T-cell (primary cell): Measurements from ENCODE around the gene MLEC. TPM values are rescaled to one million over a fixed set of nuclear protein-coding genes. Genes with fewer than 3 reads are reported as not detected.
A peak's percentile ranks its signal among the peaks of the same experiment; 100 is the strongest.

Experiments
- ATAC-seq, 4 experiments: fragments of 200-7000 bp in 3 of 4; fragments of 150-1000 bp in 1 of 4; cut with Tn5 transposase; replicated peaks in 1 of 4; 1 replicate in 3 of 4; 2 replicates in 1 of 4; pipeline ENCODE4 v1.10.0; 2021; ENCODE audit warnings: moderate library complexity in 3 of 4, mild to moderate bottlenecking in 2 of 4, moderate number of reproducible peaks in 1 of 4
- CTCF ChIA-PET, 2 donors: fragments of 300-600 bp; sonication (Branson Sonifier 250); formaldehyde crosslinking; loops; one replicate each; lab custom pipeline; 2022; ENCODE audit warnings: antibody characterized with exemption in 2 of 2; lab: Charles Lee
- POLR2A ChIA-PET, 2 donors: fragments of 300-600 bp; sonication (Branson Sonifier 250); formaldehyde crosslinking; loops; one replicate each; lab custom pipeline; 2022; ENCODE audit warnings: antibody characterized with exemption in 2 of 2; lab: Charles Lee
- DNase-seq, 35 experiments: peaks; one replicate each; pipeline versions ENCODE4 v3.0.0 to v3.0.0-alpha.2; 2013 to 2023
- H3K27ac ChIP-seq: one replicate; pipeline ENCODE4 v1.5.1; 2013; ENCODE audit warnings: low read length
- H3K27me3 ChIP-seq, 2 experiments: replicated peaks in 1 of 2; 1 replicate in 1 of 2; 2 replicates in 1 of 2; pipeline versions ENCODE4 v1.6.1 to v1.7.0; 2013; ENCODE audit warnings: low read length in 1 of 2, mixed read lengths in 1 of 2; ENCODE audit not compliant: control insufficient read depth in 2 of 2, insufficient read depth in 2 of 2; ENCODE audit errors: extremely low read depth in 1 of 2
- H3K36me3 ChIP-seq, 2 donors: 1 replicate in 1 of 2; 2 replicates in 1 of 2; pipeline versions ENCODE4 v1.6.1 to v1.7.0; 2013; ENCODE audit warnings: low read length in 1 of 2; ENCODE audit not compliant: control insufficient read depth in 2 of 2, insufficient read depth in 1 of 2; ENCODE audit errors: extremely low read depth in 1 of 2
- H3K4me1 ChIP-seq, 2 experiments: 1 replicate in 1 of 2; 2 replicates in 1 of 2; pipeline versions ENCODE4 v1.6.1 to v1.7.0; 2013; ENCODE audit warnings: low read length in 2 of 2, mixed read lengths in 1 of 2; ENCODE audit not compliant: insufficient read depth in 2 of 2, control insufficient read depth in 1 of 2; ENCODE audit errors: extremely low read depth in 1 of 2
- H3K4me3 ChIP-seq, 2 donors: 1 replicate in 1 of 2; 2 replicates in 1 of 2; pipeline versions ENCODE4 v1.5.1 to v1.7.0; 2013; ENCODE audit warnings: mild to moderate bottlenecking in 2 of 2, low read length in 1 of 2, moderate library complexity in 1 of 2; ENCODE audit not compliant: control insufficient read depth in 1 of 2; ENCODE audit errors: extremely low read depth in 1 of 2
- H3K9me3 ChIP-seq: 2 replicates; pipeline ENCODE4 v1.7.0; 2013
- H3K27ac Mint-ChIP-seq, 2 donors: one replicate each; pipeline ENCODE4 v1.8.0; 2020 to 2021; ENCODE audit warnings: mild to moderate bottlenecking in 2 of 2, mixed read lengths in 2 of 2
- H3K27me3 Mint-ChIP-seq, 2 donors: one replicate each; pipeline ENCODE4 v1.8.0; 2021 to 2022; ENCODE audit warnings: mixed read lengths in 2 of 2
- H3K36me3 Mint-ChIP-seq: one replicate; pipeline ENCODE4 v1.8.0; 2021; ENCODE audit warnings: mixed read lengths
- H3K4me1 Mint-ChIP-seq, 3 donors: one replicate each; pipeline ENCODE4 v1.8.0; 2020 to 2022; ENCODE audit warnings: mixed read lengths in 3 of 3, mild to moderate bottlenecking in 1 of 3
- H3K4me3 Mint-ChIP-seq, 3 donors: one replicate each; pipeline ENCODE4 v1.8.0; 2020 to 2022; ENCODE audit warnings: mild to moderate bottlenecking in 3 of 3, mixed read lengths in 3 of 3, moderate library complexity in 3 of 3
- H3K9me3 Mint-ChIP-seq, 3 donors: one replicate each; pipeline ENCODE4 v1.8.0; 2020 to 2022; ENCODE audit warnings: mixed read lengths in 3 of 3
- WGBS: methylation state at CpG from one replicate; pipeline ENCODE4 v1.1.5; 2013; ENCODE audit warnings: missing lambda C conversion rate; ENCODE audit not compliant: insufficient coverage; 5-methylcytosine and 5-hydroxymethylcytosine counted together
- total RNA-seq, 35 experiments: library from RNA in 6 of 35; stranded (reverse) in 6 of 35; fragments of 120-200 nt in 1 of 35; gene quantifications; one replicate each; pipeline versions ENCODE4 v1.2.1 to v1.2.4 and lab custom pipeline; 2013 to 2026

MLEC gene
- total RNA-seq, 5 donors from 2014 or later (not counting 1 experiment from before 2014, with no cell fraction given), result 26.3 to 61.3 (median 55.3) TPM

GRCh38 chr12:120711411-120711810, 24.5 kb downstream of the MLEC start:
- Mint-ChIP-seq H3K4me1 (peaks cover 34 to 45% (median 41%) of the 10 kb centered on the region in 3 donors), H3K27me3 (no peaks in the 10 kb centered on the region)
- peaks cover 0 to 13% of the 10 kb centered on the region in 2 donors for H3K36me3 ChIP-seq

GRCh38 chr12:120712610-120713009, 25.7 kb downstream of the MLEC start:
- no peaks in the 10 kb centered on the region for H3K9me3 Mint-ChIP-seq
- H3K27me3 ChIP-seq, result no peaks in the 10 kb centered on the region
- H3K27ac ChIP-seq, result no peak overlapping the region
- peaks cover 34 to 45% (median 42%) of the 10 kb centered on the region in 3 donors for H3K4me1 Mint-ChIP-seq
- peak overlapping the region; percentile 31 to 90 (median 88) for H3K4me3 Mint-ChIP-seq
- H3K4me1 ChIP-seq, result peaks cover 5 to 23% of the 10 kb centered on the region in 2 experiments
- CTCF ChIA-PET, result interaction anchor here in 1 of 2 donors (1.2 kb wide), 1 partner anchor 66 kb away, joined by 3 read pairs; no protein-coding TSS in a partner anchor
- no CpG with 5 or more reads among the region's 6 CpGs for WGBS
- no peak for DNase-seq
- H3K27ac Mint-ChIP-seq, result peak overlapping the region; percentile 66 to 90
- H3K4me3 ChIP-seq, result no peak overlapping the region
- POLR2A ChIA-PET, result no interaction called here
- peaks cover 19% of the 10 kb centered on the region for H3K36me3 Mint-ChIP-seq
- H3K9me3 ChIP-seq, result no peaks in the 10 kb centered on the region
- H3K36me3 ChIP-seq, result peaks cover 5 to 22% of the 10 kb centered on the region in 2 donors
- H3K27me3 Mint-ChIP-seq, result no peaks in the 10 kb centered on the region
- no peak for ATAC-seq

More at GRCh38 chr12:120711411-120711810, 24.5 kb downstream of the MLEC start:
- ChIA-PET CTCF (interaction anchor here (0.6 to 3.2 kb wide), 7 partner anchors 61 to 1126 kb away, joined by 3 to 13 read pairs (median 3); partner anchors contain the start of gene POP5 (in 1 of the 2)), POLR2A (interaction anchor here in 1 of 2 donors (0.7 kb wide), 1 partner anchor 14 kb away, joined by 3 read pairs; no protein-coding TSS in a partner anchor)
- Histone ChIP-seq H3K4me3 (peak overlapping the region; percentile 62 to 89), H3K27me3 (no peaks in the 10 kb centered on the region), H3K4me1 (peaks cover 5 to 23% of the 10 kb centered on the region in 2 experiments), H3K9me3 (no peaks in the 10 kb centered on the region), H3K27ac (no peak overlapping the region)
- H3K27ac Mint-ChIP-seq, result peak overlapping the region; percentile 81 to 90
- no peak for DNase-seq
- H3K36me3 Mint-ChIP-seq, result peaks cover 11% of the 10 kb centered on the region
- no peak for ATAC-seq
- 29% methylated on average over 5 of the region's 6 CpGs for WGBS
- peak overlapping the region; percentile 87 to 90 (median 88) for H3K4me3 Mint-ChIP-seq
- H3K9me3 Mint-ChIP-seq, result no peaks in the 10 kb centered on the region

- ChIA-PET POLR2A (interaction anchor here in 1 of 2 donors (0.7 kb wide), 1 partner anchor 404 kb away, joined by 4 read pairs; no protein-coding TSS in a partner anchor), CTCF (interaction anchor here (0.6 to 1.2 kb wide), 4 partner anchors 131 to 233 kb away, joined by 3 to 4 read pairs (median 3); partner anchors contain the start of gene POP5 (in 1 of the 2))
- Mint-ChIP-seq H3K4me3 (no peak overlapping the region), H3K27me3 (no peaks in the 10 kb centered on the region), H3K9me3 (no peaks in the 10 kb centered on the region), H3K4me1 (peaks cover 34 to 50% (median 48%) of the 10 kb centered on the region in 3 donors), H3K36me3 (peaks cover 28% of the 10 kb centered on the region), H3K27ac (peak overlapping the region; percentile 62 to 73)
- ATAC-seq, result peak; percentile 54 to 61 (median 58)
- H3K4me3 ChIP-seq, result no peak overlapping the region
- 44% methylated on average over 2 of the region's 4 CpGs for WGBS
- H3K4me1 ChIP-seq, result peaks cover 5 to 23% of the 10 kb centered on the region in 2 experiments
- H3K27me3 ChIP-seq, result no peaks in the 10 kb centered on the region
- no peaks in the 10 kb centered on the region for H3K9me3 ChIP-seq
- peak in 33 of 35 experiments; percentile 29 to 91 (median 63) for DNase-seq
- H3K36me3 ChIP-seq, result peaks cover 10 to 31% of the 10 kb centered on the region in 2 donors
- H3K27ac ChIP-seq, result no peak overlapping the region
Observed at GRCh38 chr12:120713861-120714482, 27.0 kb downstream of the MLEC start.

- DNase-seq (no peak), ATAC-seq (no peak)
- WGBS, result 99% methylated on average over 7 of the region's 9 CpGs
- peaks cover 0 to 5% of the 10 kb centered on the region in 2 experiments for H3K4me1 ChIP-seq
- Mint-ChIP-seq H3K36me3 (peaks cover 61% of the 10 kb centered on the region), H3K4me3 (no peak overlapping the region), H3K9me3 (no peaks in the 10 kb centered on the region), H3K4me1 (peaks cover 6 to 23% (median 22%) of the 10 kb centered on the region in 3 donors), H3K27ac (no peak overlapping the region), H3K27me3 (no peaks in the 10 kb centered on the region)
- H3K4me3 ChIP-seq, result no peak overlapping the region
- H3K27ac ChIP-seq, result no peak overlapping the region
- no peaks in the 10 kb centered on the region for H3K9me3 ChIP-seq
- H3K36me3 ChIP-seq, result peaks cover 22 to 71% of the 10 kb centered on the region in 2 donors
- no peaks in the 10 kb centered on the region for H3K27me3 ChIP-seq
- ChIA-PET POLR2A (no interaction called here), CTCF (no interaction called here)
Observed at GRCh38 chr12:120718055-120718454, 31.1 kb downstream of the MLEC start.

- no peaks in the 10 kb centered on the region for H3K9me3 ChIP-seq
- peaks cover 22 to 74% of the 10 kb centered on the region in 2 donors for H3K36me3 ChIP-seq
- no peak for ATAC-seq
- H3K4me1 ChIP-seq, result no peaks in the 10 kb centered on the region
- no peak overlapping the region for H3K4me3 ChIP-seq
- ChIA-PET POLR2A (no interaction called here), CTCF (no interaction called here)
- H3K27ac Mint-ChIP-seq, result no peak overlapping the region
- no peak overlapping the region for H3K27ac ChIP-seq
- WGBS, result 100% methylated on average over 1 of the region's 2 CpGs
- no peaks in the 10 kb centered on the region for H3K27me3 ChIP-seq
- H3K27me3 Mint-ChIP-seq, result no peaks in the 10 kb centered on the region
- H3K4me3 Mint-ChIP-seq, result no peak overlapping the region
- H3K36me3 Mint-ChIP-seq, result peaks cover 62% of the 10 kb centered on the region
- peaks cover under 1 to 14% (median 13%) of the 10 kb centered on the region in 3 donors for H3K4me1 Mint-ChIP-seq
- no peak for DNase-seq
- no peaks in the 10 kb centered on the region for H3K9me3 Mint-ChIP-seq
Observed at GRCh38 chr12:120719072-120719471, 32.1 kb downstream of the MLEC start.

GRCh38 chr12:120719496-120720233, 32.7 kb downstream of the MLEC start:
- ChIA-PET CTCF (interaction anchor here in 1 of 2 donors (0.5 kb wide), 2 partner anchors 144 to 153 kb away, joined by 3 to 4 read pairs; no protein-coding TSS in a partner anchor), POLR2A (no interaction called here)
- Histone ChIP-seq H3K27ac (no peak overlapping the region), H3K36me3 (peaks cover 22 to 71% of the 10 kb centered on the region in 2 donors), H3K27me3 (no peaks in the 10 kb centered on the region), H3K4me3 (no peak overlapping the region), H3K9me3 (no peaks in the 10 kb centered on the region), H3K4me1 (peaks cover 0 to under 1% of the 10 kb centered on the region in 2 experiments)
- peaks cover 3 to 14% (median 13%) of the 10 kb centered on the region in 3 donors for H3K4me1 Mint-ChIP-seq
- H3K4me3 Mint-ChIP-seq, result no peak overlapping the region
- no peak for DNase-seq
- H3K27ac Mint-ChIP-seq, result no peak overlapping the region
- no peaks in the 10 kb centered on the region for H3K27me3 Mint-ChIP-seq
- ATAC-seq, result no peak
- WGBS, result 60% methylated on average over 1 of the region's 11 CpGs
- H3K9me3 Mint-ChIP-seq, result no peaks in the 10 kb centered on the region
- peaks cover 61% of the 10 kb centered on the region for H3K36me3 Mint-ChIP-seq
